Caco-2 (cell line): ENCODE measurements around the gene PRSS33. TPM values are rescaled to one million over a fixed set of nuclear protein-coding genes. Genes with fewer than 3 reads are reported as not detected.

Source experiments
- BruUV-seq: library from RNA; stranded (reverse); fragments of 400-500 nt; replicated peaks from 2 replicates; lab custom pipeline; 2021; lab: Mats Ljungman, UMichigan
- CTCF ChIA-PET: fragments of 300-600 bp; sonication (Branson Sonifier 250); formaldehyde crosslinking; loops from one replicate; lab custom pipeline; 2022; ENCODE audit warnings: antibody characterized with exemption; lab: Charles Lee
- POLR2A ChIA-PET: fragments of 300-600 bp; sonication (Branson Sonifier 250); formaldehyde crosslinking; loops from one replicate; lab custom pipeline; 2022; ENCODE audit warnings: antibody characterized with exemption; lab: Charles Lee
- DNase-seq, 2 experiments: peaks; one replicate each; pipeline versions ENCODE4 v3.0.0 to v3.0.0-alpha.2; 2020 to 2022
- H3K27me3 ChIP-seq: replicated peaks from 2 replicates; pipeline ENCODE4 v1.6.0; 2011; ENCODE audit warnings: low read length; ENCODE audit not compliant: control insufficient read depth, insufficient read depth
- H3K36me3 ChIP-seq: 2 replicates; pipeline ENCODE4 v1.5.1; 2011; ENCODE audit warnings: low read length; ENCODE audit not compliant: control insufficient read depth, insufficient read depth
- H3K4me1 ChIP-seq: fragments of 250-450 bp; sonication (Bioruptor Pico); 2 replicates; pipeline ENCODE4 v1.5.1; 2020; ENCODE audit warnings: mild to moderate bottlenecking
- H3K4me3 ChIP-seq: 2 replicates; pipeline ENCODE4 v1.5.1; 2011; ENCODE audit warnings: low read depth, mild to moderate bottlenecking, control low read depth, low read length
- H3K9me3 ChIP-seq: fragments of 250-450 bp; sonication (Bioruptor Pico); 2 replicates; pipeline ENCODE4 v1.5.1; 2020; ENCODE audit warnings: mild to moderate bottlenecking, moderate library complexity
- H3K27ac Mint-ChIP-seq: one replicate; pipeline ENCODE4 v1.8.0; 2022; ENCODE audit warnings: mixed read lengths; ENCODE audit not compliant: unreplicated experiment
- H3K27me3 Mint-ChIP-seq: one replicate; pipeline ENCODE4 v1.8.0; 2022; ENCODE audit warnings: mixed read lengths; ENCODE audit not compliant: insufficient read depth, unreplicated experiment
- H3K36me3 Mint-ChIP-seq: one replicate; pipeline ENCODE4 v1.8.0; 2022; ENCODE audit warnings: mild to moderate bottlenecking, mixed read lengths; ENCODE audit not compliant: insufficient read depth, unreplicated experiment
- H3K4me1 Mint-ChIP-seq: one replicate; pipeline ENCODE4 v1.8.0; 2022; ENCODE audit warnings: low read depth, mixed read lengths; ENCODE audit not compliant: unreplicated experiment
- H3K4me3 Mint-ChIP-seq: one replicate; pipeline ENCODE4 v1.8.0; 2022; ENCODE audit warnings: mild to moderate bottlenecking, moderate library complexity, mixed read lengths; ENCODE audit not compliant: unreplicated experiment
- H3K9me3 Mint-ChIP-seq: one replicate; pipeline ENCODE4 v1.8.0; 2022; ENCODE audit warnings: mixed read lengths; ENCODE audit not compliant: unreplicated experiment
- CTCF ChIP-seq, 2 experiments: fragments of 200-600 bp in 1 of 2; IDR thresholded peaks; 1 replicate in 1 of 2; 2 replicates in 1 of 2; pipeline versions ENCODE4 v1.5.1 to v1.8.0; 2011 to 2022; ENCODE audit warnings: antibody characterized with exemption in 1 of 2, control low read depth in 1 of 2, inconsistent platforms in 1 of 2, low read depth in 1 of 2, low read length in 1 of 2, mild to moderate bottlenecking in 1 of 2, moderate library complexity in 1 of 2; ENCODE audit not compliant: insufficient read depth in 1 of 2, severe bottlenecking in 1 of 2, unreplicated experiment in 1 of 2
- intact Hi-C: fragments of 100-400 bp; cut with micrococcal nuclease; formaldehyde crosslinking; loops from one replicate; pipeline ENCODE4 v1.10.0; 2022; ENCODE audit not compliant: unreplicated experiment
- total RNA-seq: library from RNA; stranded (reverse); gene quantifications from 2 replicates; pipeline ENCODE4 v1.2.3, GENCODE V29; 2022

Gene PRSS33
- total RNA-seq, 1 experiment from 2014 or later, result not detected

- POLR2A ChIA-PET, result no interaction called here
- no peaks in the 10 kb centered on the region for H3K36me3 ChIP-seq
- CTCF ChIA-PET, result interaction anchor here (1.1 kb wide), 1 partner anchor 12 kb away, joined by 3 read pairs; the partner anchor contains the start of gene PRSS21
- BruUV-seq, result no TSS peak
- no peaks in the 10 kb centered on the region for H3K9me3 ChIP-seq
- Mint-ChIP-seq H3K27ac (no peak overlapping the region), H3K36me3 (no peaks in the 10 kb centered on the region), H3K27me3 (no peaks in the 10 kb centered on the region), H3K9me3 (no peaks in the 10 kb centered on the region), H3K4me3 (no peak overlapping the region), H3K4me1 (no peaks in the 10 kb centered on the region)
- no peaks in the 10 kb centered on the region for H3K4me1 ChIP-seq
- intact Hi-C loops, result no loop called here
- TF ChIP-seq CTCF (IDR thresholded peaks at IDR 0.05; ENCODE audit: insufficient read depth in 1 of 2, low read depth in 1 of 2, low read length in 1 of 2, severe bottlenecking in 1 of 2, unreplicated experiment in 1 of 2), result no peak
- no peak overlapping the region for H3K4me3 ChIP-seq
- no peaks in the 10 kb centered on the region for H3K27me3 ChIP-seq
- DNase-seq, result no peak
Measured at GRCh38 chr16:2828876-2829430, 41.6 kb upstream of the PRSS33 start.

GRCh38 chr16:2828521-2828840, 41.1 kb upstream of the PRSS33 start:
- BruUV-seq, result no TSS peak
- no peaks in the 10 kb centered on the region for H3K9me3 ChIP-seq
- TF ChIP-seq CTCF (IDR thresholded peaks at IDR 0.05; ENCODE audit: insufficient read depth in 1 of 2, low read depth in 1 of 2, low read length in 1 of 2, severe bottlenecking in 1 of 2, unreplicated experiment in 1 of 2), result no peak
- no peaks in the 10 kb centered on the region for H3K4me1 ChIP-seq
- ChIA-PET POLR2A (no interaction called here), CTCF (no interaction called here)
- H3K36me3 Mint-ChIP-seq, result no peaks in the 10 kb centered on the region
- intact Hi-C loops, result no loop called here
- H3K4me3 ChIP-seq, result no peak overlapping the region
- H3K36me3 ChIP-seq, result no peaks in the 10 kb centered on the region
- no peak overlapping the region for H3K4me3 Mint-ChIP-seq
- no peak overlapping the region for H3K27ac Mint-ChIP-seq
- DNase-seq, result no peak
- H3K27me3 ChIP-seq, result no peaks in the 10 kb centered on the region
- no peaks in the 10 kb centered on the region for H3K9me3 Mint-ChIP-seq
- no peaks in the 10 kb centered on the region for H3K27me3 Mint-ChIP-seq
- no peaks in the 10 kb centered on the region for H3K4me1 Mint-ChIP-seq

GRCh38 chr16:2827831-2828520, 40.6 kb upstream of the PRSS33 start:
- Histone ChIP-seq H3K27me3 (no peaks in the 10 kb centered on the region), H3K9me3 (no peaks in the 10 kb centered on the region), H3K36me3 (no peaks in the 10 kb centered on the region), H3K4me1 (no peaks in the 10 kb centered on the region), H3K4me3 (no peak overlapping the region)
- no peak overlapping the region for H3K27ac Mint-ChIP-seq
- ChIA-PET CTCF (no interaction called here), POLR2A (no interaction called here)
- H3K4me3 Mint-ChIP-seq, result no peak overlapping the region
- no TSS peak for BruUV-seq
- DNase-seq, result no peak
- TF ChIP-seq CTCF (IDR thresholded peaks at IDR 0.05; ENCODE audit: insufficient read depth in 1 of 2, low read depth in 1 of 2, low read length in 1 of 2, severe bottlenecking in 1 of 2, unreplicated experiment in 1 of 2), result no peak
- H3K36me3 Mint-ChIP-seq, result no peaks in the 10 kb centered on the region
- no peaks in the 10 kb centered on the region for H3K9me3 Mint-ChIP-seq
- no peaks in the 10 kb centered on the region for H3K27me3 Mint-ChIP-seq
- intact Hi-C loops, result no loop called here
- H3K4me1 Mint-ChIP-seq, result peaks cover 4% of the 10 kb centered on the region
